ENCODE data around the gene SDF2L1.

The SDF2L1 gene

GRCh38 chr22:21666786-21667185 is 24.7 kb downstream of the SDF2L1 start:
- Histone ChIP-seq H3K4me3 (ENCODE audit: low read depth, low read length, poor library complexity, severe bottlenecking) (peak overlapping the region; percentile 79), H3K9me3 (ENCODE audit: low read length) (no peaks in the 10 kb centered on the region), H3F3A (ENCODE audit: insufficient read depth, low read length) (no peaks in the 10 kb centered on the region), H3K9ac (ENCODE audit: low read length) (peak overlapping the region; percentile 75), H3K79me2 (ENCODE audit: insufficient read depth, low read length) (peaks cover 4% of the 10 kb centered on the region; the same call in 1 of the 2 replicates), H3K27me3 (ENCODE audit: insufficient read depth, low read length) (no peaks in the 10 kb centered on the region; the same call in 1 of the 2 replicates), H4K20me1 (ENCODE audit: insufficient read depth, low read length) (no peaks in the 10 kb centered on the region), H3K36me3 (ENCODE audit: insufficient read depth, low read length) (peaks cover 17% of the 10 kb centered on the region; the same call in 1 of the 2 replicates), H3K4me1 (ENCODE audit: insufficient read depth, low read length, severe bottlenecking) (peaks cover 35% of the 10 kb centered on the region), H2AFZ (ENCODE audit: low read length) (no peak overlapping the region), H3K9me2 (ENCODE audit: low read depth, low read length) (no peaks in the 10 kb centered on the region), H3K4me2 (ENCODE audit: low read length) (peak overlapping the region; percentile 89), H3K27ac (ENCODE audit: low read depth, low read length, poor library complexity, severe bottlenecking) (peak overlapping the region; percentile 83)
- TF ChIP-seq CTCF (IDR thresholded peaks at IDR 0.05; ENCODE audit: low read length) (no peak), EZH2 (IDR thresholded peaks at IDR 0.05; ENCODE audit: borderline replicate concordance, low read length) (no peak)

- Histone ChIP-seq H3K27ac (ENCODE audit: low read depth, low read length, poor library complexity, severe bottlenecking) (peak overlapping the region; percentile 37), H3K9me3 (ENCODE audit: low read length) (no peaks in the 10 kb centered on the region), H4K20me1 (ENCODE audit: insufficient read depth, low read length) (no peaks in the 10 kb centered on the region), H3K79me2 (ENCODE audit: insufficient read depth, low read length) (peaks cover 4% of the 10 kb centered on the region; the same call in 1 of the 2 replicates), H3K9ac (ENCODE audit: low read length) (no peak overlapping the region), H3K9me2 (ENCODE audit: low read depth, low read length) (no peaks in the 10 kb centered on the region), H3K4me1 (ENCODE audit: insufficient read depth, low read length, severe bottlenecking) (peaks cover 35% of the 10 kb centered on the region), H3K27me3 (ENCODE audit: insufficient read depth, low read length) (no peaks in the 10 kb centered on the region), H3K4me2 (ENCODE audit: low read length) (peak overlapping the region; percentile 44; the same call in 1 of the 2 replicates), H2AFZ (ENCODE audit: low read length) (no peak overlapping the region), H3K4me3 (ENCODE audit: low read depth, low read length, poor library complexity, severe bottlenecking) (no peak overlapping the region), H3K36me3 (ENCODE audit: insufficient read depth, low read length) (peaks cover 38% of the 10 kb centered on the region), H3F3A (ENCODE audit: insufficient read depth, low read length) (no peaks in the 10 kb centered on the region)
- TF ChIP-seq EZH2 (IDR thresholded peaks at IDR 0.05; ENCODE audit: borderline replicate concordance, low read length), result no peak
- TF ChIP-seq CTCF (IDR thresholded peaks at IDR 0.05; ENCODE audit: low read length), result no peak
These were observed 26.9 kb downstream of the SDF2L1 start for GRCh38 chr22:21669026-21669425.

GRCh38 chr22:21672107-21672629 is 30.1 kb downstream of the SDF2L1 start:
- H3K9me3 ChIP-seq (ENCODE audit: low read length), result no peaks in the 10 kb centered on the region
- H3K9ac ChIP-seq (ENCODE audit: low read length), result no peak overlapping the region
- H3K27ac ChIP-seq (ENCODE audit: low read depth, low read length, poor library complexity, severe bottlenecking), result no peak overlapping the region
- peaks cover 22% of the 10 kb centered on the region for H3K4me1 ChIP-seq (ENCODE audit: insufficient read depth, low read length, severe bottlenecking)
- no peak overlapping the region for H3K4me2 ChIP-seq (ENCODE audit: low read length)
- no peak overlapping the region for H3K4me3 ChIP-seq (ENCODE audit: low read depth, low read length, poor library complexity, severe bottlenecking)
- TF ChIP-seq CTCF (IDR thresholded peaks at IDR 0.05; ENCODE audit: low read length), result no peak; the same call in 1 of the 2 replicates
- TF ChIP-seq EZH2 (IDR thresholded peaks at IDR 0.05; ENCODE audit: borderline replicate concordance, low read length), result no peak
- H3F3A ChIP-seq (ENCODE audit: insufficient read depth, low read length), result no peaks in the 10 kb centered on the region
- H2AFZ ChIP-seq (ENCODE audit: low read length), result no peak overlapping the region
- H3K27me3 ChIP-seq (ENCODE audit: insufficient read depth, low read length), result no peaks in the 10 kb centered on the region
- H3K36me3 ChIP-seq (ENCODE audit: insufficient read depth, low read length), result peaks cover 60% of the 10 kb centered on the region
- H3K79me2 ChIP-seq (ENCODE audit: insufficient read depth, low read length), result peaks cover 4% of the 10 kb centered on the region; the same call in 1 of the 2 replicates
- H4K20me1 ChIP-seq (ENCODE audit: insufficient read depth, low read length), result no peaks in the 10 kb centered on the region
- no peaks in the 10 kb centered on the region for H3K9me2 ChIP-seq (ENCODE audit: low read depth, low read length)

Measured in OCI-LY1 (cell line).